NCI-H2227 (cell line): ENCODE results near the gene METTL8.
"Not testable (repeated sequence)": the region's sequence is repeated elsewhere in the genome, so short reads cannot be mapped to it uniquely, and the experiment has no call there.

Experiments used
- DNase-seq: peaks from one replicate; lab custom pipeline; 2025; ENCODE audit not compliant: unreplicated experiment; lab: John Stamatoyannopoulos, UW

Gene METTL8

GRCh38 chr2:171402906-171403580 is 30.7 kb downstream of the METTL8 start:
- DNase-seq: no peak

- no peak for DNase-seq
These were observed 31.8 kb downstream of the METTL8 start for GRCh38 chr2:171401947-171402346.

GRCh38 chr2:171400395-171400794 is 33.4 kb downstream of the METTL8 start:
- DNase-seq: no peak

GRCh38 chr2:171399292-171399691 is 34.5 kb downstream of the METTL8 start:
- no peak for DNase-seq

GRCh38 chr2:171394164-171394740 is 39.5 kb downstream of the METTL8 start:
- DNase-seq: no peak

- no peak for DNase-seq
These were observed 40.3 kb downstream of the METTL8 start for GRCh38 chr2:171393487-171393886.

GRCh38 chr2:171391532-171391931 is 42.3 kb downstream of the METTL8 start:
- DNase-seq: no peak

GRCh38 chr2:171390941-171391516 is 42.8 kb downstream of the METTL8 start:
- no peak for DNase-seq

- no peak for DNase-seq
These were observed 44.0 kb downstream of the METTL8 start for GRCh38 chr2:171389780-171390179.

- DNase-seq: no peak
These were observed 44.5 kb downstream of the METTL8 start for GRCh38 chr2:171389325-171389724.

GRCh38 chr2:171387052-171387451 is 46.7 kb downstream of the METTL8 start:
- DNase-seq: no peak

GRCh38 chr2:171386627-171387026 is 47.2 kb downstream of the METTL8 start:
- no peak for DNase-seq

GRCh38 chr2:171383134-171383533 is 50.7 kb downstream of the METTL8 start:
- no peak for DNase-seq

GRCh38 chr2:171382175-171382574 is 51.6 kb downstream of the METTL8 start:
- not testable (repeated sequence) for DNase-seq

GRCh38 chr2:171377852-171378251 is 55.9 kb downstream of the METTL8 start:
- DNase-seq: not testable (repeated sequence)

- no peak for DNase-seq
These were observed 66.1 kb downstream of the METTL8 start for GRCh38 chr2:171367692-171368091.

- no peak for DNase-seq
These were observed 68.0 kb downstream of the METTL8 start for GRCh38 chr2:171365778-171366177.

GRCh38 chr2:171365232-171365631 is 68.6 kb downstream of the METTL8 start:
- no peak for DNase-seq

GRCh38 chr2:171362396-171362795 is 71.4 kb downstream of the METTL8 start:
- no peak for DNase-seq

GRCh38 chr2:171360905-171361304 is 72.9 kb downstream of the METTL8 start:
- DNase-seq: no peak

GRCh38 chr2:171353746-171354145 is 80.0 kb downstream of the METTL8 start:
- not testable (repeated sequence) for DNase-seq

- no peak for DNase-seq
These were observed 85.7 kb downstream of the METTL8 start for GRCh38 chr2:171348056-171348455.
